NCI-H1436 treated with DMSO at 0.1 percent for 48 hours (cell line): ENCODE results near the gene PTPRG.

Experiments used
- DNase-seq: peaks from one replicate; lab custom pipeline; 2025; lab: John Stamatoyannopoulos, UW

The PTPRG gene

DNA sequence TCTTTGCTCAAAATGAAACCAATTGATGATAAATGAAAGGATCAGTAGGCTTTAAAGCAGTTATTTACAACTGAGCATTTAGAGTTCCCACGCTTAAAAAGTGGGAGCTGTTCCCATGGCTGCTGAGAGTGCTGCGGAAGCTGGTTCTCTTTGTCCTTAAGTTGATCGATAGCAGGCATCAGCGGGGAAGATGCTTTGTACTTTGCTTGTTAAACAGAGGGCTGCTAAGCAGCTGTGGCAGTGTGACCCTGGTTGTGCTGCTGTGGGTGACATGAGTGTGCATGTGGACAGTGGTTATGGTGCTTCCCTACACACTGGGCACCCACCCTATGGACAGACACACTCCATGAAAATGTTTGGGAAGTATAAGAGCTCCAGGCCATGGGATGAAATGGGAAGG lies 96.3 kb downstream of the PTPRG start:
- no peak for DNase-seq

DNA sequence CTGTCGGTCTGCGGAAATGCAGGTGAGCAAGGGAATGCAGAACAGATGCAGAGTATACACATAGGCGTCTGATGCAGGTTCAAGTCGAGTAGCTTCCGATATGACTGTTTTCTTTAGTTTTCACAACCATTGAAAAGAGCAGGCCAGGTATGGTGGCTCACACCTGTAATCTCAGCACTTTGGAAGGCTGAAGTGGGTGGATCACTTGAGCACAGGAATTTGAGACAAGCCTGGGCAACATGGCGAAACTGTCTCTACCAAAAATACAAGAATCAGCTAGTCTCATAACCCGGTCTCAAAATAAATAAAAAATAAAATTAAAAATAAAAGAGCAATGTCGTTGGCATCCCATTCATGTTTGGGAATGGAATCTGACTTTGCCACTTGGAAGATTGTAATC lies 101.5 kb downstream of the PTPRG start:
- DNase-seq, result no peak

DNA sequence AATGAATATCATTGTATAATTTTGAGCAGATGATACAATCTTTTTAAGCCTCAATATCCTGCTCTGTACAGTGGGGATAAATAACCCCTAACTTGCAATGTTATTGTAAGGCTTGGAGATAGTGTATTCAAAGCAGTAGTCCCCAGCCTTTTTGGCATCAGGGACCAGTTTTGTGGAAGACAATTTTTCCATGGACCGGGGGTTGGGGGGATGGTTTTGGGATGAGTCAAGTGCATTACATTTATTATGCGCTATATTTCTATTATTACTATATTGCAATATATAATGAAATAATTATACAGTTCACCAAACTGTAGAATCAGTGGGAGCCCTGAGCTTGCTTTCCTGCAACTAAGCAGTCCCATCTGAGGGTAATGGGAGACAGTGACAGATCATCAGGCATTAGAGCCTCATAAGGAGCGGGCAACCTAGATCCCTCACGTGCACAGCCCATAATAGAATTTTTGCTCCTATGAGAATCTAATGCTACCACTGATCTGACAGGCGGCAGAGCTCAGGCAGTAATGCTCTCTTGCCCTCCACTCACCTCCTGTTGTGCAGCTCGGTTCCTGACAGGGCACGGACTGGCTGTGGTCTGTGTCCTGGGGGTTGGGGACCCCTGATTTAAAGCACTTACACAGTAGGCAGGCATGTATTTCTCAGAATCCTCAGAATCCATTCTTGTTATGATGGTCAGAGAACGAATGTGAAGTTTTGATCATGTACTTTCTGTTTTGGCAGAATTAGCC lies 102.2 kb downstream of the PTPRG start:
- no peak for DNase-seq

DNA sequence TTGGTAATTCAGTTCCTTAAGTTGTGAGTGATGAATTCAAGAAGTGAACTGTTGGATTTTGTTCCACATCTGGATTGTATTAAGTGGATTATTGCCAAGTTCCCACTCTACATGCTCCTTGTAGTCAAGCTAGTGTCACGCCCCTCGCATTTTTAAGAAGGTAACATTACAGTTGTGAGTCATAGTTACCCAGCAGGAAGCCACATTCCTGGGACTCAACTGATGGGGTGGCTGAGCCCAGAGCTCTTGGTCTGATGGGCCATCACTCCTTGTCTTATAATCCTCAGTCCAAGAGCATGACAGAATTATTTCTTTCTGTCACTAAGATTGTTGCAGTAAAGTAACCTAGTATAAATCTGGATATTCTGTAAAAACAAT lies 102.7 kb downstream of the PTPRG start:
- DNase-seq, result no peak

DNA sequence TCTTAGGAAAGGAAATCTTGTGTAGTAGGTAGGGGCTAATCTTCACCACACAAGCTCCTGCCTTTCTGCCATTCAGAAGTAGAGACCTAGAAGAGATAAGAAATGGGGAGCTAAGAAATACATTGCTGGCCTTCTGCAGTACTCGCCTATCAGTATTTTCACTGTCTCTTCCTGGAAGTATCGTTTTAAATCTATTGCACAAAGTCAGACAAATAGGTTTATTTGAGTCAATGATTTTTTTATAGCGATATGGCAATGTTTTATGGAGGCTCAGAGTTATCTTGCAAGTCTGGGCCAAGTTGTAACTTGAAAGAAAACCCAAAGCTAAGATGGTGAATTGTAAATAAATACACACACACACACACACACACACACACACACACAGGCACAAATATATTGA lies 103.8 kb downstream of the PTPRG start:
- DNase-seq, result no peak

DNA sequence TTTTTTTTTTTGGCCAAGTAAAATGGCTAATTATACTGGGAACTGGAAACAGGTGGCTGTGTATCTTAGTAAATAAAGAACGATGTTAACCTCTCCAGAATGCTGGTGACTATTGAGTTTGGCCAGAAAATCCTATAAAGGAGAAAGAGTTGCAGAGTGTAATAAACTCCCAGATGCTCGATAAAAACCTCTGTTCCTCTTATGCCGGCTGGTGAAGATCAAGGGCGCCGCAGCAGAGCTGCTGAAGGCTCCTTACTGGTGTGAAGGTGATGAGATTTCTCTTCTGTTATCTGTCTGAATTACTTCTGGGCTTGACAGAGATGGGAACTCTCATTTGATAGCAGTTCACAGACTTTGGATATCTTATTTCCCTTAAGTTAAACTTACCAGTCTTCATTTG lies 104.6 kb downstream of the PTPRG start:
- no peak for DNase-seq

DNA sequence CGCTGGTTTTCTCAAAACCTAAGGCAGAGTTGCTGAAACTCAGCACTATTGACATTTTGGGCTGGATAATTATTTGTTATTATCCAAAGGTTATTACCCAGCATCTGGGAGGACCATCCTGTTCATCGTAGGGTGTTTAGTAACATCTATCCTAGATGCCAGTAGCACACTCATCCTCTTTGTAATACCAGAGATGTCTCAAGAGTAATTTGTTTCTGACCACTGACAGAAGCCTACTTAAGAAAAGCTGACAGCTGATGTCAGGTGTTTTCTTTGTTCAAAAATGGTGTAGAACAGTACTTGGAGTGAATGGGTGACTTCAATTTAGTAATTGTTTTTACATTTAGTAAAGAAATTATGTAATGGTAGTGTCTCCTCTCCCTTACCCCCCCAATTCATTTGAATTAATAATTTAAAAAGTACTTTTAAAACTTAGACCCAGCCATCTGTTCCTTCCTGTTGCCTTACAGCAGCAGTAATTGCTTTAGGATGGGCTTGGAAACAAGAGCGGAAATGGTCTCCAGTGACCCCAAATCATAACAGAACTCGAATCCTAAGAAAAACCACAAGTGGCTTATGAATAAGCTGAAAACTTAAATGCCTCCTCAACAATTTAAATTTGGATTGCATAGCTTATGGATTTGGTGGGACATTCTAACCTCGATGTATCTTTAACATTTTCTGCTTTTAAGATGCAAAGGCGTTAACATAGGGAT lies 105.4 kb downstream of the PTPRG start:
- DNase-seq, result no peak

DNA sequence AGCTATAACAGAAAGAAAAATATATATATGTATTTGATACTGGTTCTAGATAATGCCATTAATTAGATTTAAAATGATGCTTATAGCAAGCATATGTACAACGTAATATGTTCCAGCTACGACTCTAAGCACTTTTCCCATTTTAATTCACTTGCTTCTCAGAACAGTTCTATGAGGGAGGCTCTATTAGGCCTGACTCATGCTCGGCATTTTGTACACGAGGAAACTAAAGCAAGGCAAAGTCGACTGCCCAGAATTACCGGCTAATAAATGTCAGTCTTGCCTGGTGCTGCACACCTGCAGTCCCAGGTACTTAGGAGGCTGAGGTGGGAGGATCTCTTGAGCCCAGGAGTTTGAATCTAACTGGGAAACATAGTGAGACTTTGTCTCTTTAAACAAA lies 106.0 kb downstream of the PTPRG start:
- DNase-seq, result no peak

DNA sequence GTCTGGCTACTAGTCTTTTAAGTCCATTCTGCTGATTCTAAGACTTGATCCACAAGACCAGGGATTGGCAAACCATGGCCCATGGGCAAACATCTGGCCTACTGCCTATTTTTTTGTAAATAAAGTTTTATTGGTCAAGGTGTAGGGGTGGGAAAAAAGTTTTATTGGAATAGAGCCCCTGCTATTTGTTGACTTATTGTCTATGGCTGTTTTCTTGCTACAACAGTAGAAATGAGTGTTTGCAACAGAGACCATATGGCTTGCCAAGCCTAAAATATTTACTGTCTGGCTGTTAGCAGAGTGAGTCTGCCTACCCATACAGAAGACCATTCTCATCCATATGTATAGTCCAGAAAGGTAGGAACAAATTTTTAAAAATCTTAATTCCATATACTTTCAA lies 106.4 kb downstream of the PTPRG start:
- no peak for DNase-seq

DNA sequence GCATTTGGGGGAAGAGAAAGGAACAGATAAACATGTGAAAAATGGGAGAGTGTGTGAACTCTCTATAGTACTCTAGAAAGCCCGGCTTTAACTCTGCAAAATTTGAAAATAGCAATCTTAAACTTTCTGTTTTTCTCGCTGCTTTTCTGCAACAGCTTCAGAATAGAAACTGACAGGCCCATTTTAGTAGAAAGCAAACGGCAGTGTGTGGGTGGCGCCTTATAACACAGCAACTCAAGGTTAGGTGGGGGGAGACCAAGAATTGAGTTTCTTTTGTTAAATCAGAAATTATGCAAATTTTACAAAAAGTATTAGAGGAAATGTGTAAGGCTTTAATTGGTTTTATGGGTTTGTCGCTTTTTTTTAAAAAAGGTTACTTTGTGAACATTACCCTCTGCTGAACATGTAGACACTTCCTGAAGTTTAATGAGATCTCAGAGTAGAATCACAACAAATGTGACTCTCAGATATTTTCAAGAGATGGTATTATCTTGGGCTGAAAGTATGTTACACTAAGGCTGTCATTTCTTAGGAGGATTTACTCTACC lies 107.0 kb downstream of the PTPRG start:
- DNase-seq, result no peak

DNA sequence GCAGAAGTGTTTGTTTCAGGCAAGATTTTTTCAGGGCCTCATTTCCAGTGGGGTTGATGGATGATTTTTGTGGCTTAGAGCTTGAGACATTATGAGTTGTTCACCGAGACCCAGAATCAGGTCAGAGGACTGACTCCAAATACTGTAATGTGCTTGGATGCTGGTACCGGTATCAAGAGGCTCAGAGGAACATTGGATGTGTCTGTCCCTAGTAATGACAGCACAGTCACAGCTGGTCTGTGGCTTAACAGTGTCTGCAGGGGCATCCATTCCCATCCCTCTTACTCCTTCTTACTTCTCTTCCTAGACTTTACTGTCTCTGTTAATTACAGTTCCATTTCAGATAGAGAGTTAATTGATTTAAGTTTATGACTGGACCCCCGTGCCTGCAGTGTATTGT lies 107.8 kb downstream of the PTPRG start:
- no peak for DNase-seq

DNA sequence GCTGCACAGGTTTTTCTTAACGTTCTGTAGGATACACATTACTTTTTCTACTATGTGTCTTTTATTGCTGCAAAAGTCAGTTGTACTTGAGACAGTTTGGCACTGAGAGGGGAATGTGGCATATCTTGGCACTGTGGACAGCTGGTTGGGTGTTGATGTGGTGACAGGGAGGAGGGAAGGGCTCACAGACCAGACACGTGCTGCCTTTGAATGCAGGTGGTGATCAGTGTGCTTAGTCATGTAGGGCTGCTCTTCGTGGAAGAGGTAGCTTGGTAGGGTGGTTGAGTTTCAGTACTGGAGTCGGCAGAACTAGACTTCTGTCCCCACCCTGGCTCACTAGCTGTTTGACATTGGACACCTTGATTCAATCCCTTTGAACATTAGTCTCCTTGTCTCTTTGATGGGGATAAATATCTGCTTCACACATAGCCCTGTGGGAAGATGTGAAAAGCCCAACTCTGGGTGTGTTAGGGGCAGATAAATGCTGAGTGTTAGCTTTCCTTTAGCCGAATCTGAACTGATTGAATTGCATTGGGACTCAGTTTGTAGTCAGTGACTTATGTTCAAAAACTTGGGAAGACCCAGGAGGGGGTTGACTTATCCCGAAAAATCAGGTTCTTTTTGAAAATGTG lies 108.4 kb downstream of the PTPRG start:
- no peak for DNase-seq

DNA sequence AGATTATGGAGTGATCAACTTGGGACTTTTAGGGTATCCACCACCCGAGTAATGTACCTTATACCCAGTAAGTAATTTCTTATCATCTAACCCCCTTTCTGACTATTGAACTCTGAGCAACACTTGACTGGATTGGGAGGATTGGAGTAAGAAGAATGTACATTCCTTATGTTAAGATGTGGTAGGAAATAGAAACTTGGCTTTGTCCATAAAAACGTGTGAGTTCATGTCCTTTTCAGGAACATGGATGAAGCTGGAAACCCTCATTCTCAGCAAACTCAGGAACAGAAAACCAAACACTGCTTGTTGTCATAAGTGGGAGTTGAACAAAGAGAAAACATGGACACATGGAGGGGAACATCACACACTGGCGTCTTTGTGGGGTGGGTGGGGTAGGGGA lies 112.3 kb downstream of the PTPRG start:
- no peak for DNase-seq

DNA sequence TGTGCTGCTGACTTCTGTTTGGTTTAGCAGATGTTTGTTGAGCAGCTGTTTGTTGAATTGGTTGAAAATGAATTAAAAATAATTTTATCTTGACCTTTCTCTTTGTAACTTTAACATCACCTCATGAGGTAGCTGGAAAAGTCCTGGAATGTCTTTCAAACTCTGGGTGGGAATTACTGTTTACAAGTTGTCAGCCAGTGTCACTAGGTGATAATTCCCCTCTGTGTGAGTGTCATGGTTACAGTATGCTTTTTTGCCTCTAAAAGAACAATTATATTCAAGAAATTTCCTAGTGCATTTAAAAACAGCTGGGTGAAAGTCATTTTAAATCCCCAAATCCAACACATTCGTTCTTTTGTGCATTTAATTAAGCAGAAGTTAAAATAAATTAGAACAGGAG lies 113.2 kb downstream of the PTPRG start:
- no peak for DNase-seq

DNA sequence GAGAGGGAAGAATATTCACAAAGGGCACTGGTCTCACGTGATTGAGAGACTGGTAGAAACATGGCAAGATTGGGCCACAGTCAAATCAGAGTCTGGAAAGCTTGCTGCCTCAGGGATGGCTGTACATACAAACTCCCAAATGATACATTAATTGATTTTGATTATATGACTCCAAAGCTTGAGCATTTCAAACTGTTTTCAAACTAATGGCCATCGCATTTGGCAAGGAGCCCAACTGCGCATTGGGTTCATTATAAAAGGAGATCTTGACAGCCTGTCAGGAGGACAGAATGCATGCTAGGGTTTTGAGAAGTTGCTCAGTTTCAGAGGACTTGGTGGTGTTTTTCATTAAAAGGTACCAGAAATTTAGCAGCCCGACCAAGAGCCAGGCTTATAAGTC lies 117.7 kb downstream of the PTPRG start:
- DNase-seq, result no peak

DNA sequence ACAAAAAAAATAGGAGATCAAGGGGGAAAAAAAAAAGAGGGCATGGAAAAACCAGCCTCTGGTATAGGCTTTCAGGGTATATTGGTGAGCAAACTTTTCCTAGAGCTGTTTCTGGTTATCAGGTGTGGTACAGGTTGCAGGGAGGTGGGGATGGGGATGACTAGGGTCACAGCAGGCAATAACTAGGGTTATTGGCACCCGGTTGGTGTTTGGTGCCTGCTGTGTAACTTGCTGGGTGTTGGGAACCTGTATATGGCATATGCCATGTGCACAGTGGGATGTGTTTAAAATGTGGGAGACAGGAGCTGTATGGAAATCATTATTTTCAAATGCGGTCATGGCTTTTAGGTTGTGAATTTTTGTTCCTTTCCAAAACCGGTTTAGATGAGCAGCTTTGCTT lies 119.2 kb downstream of the PTPRG start:
- no peak for DNase-seq

DNA sequence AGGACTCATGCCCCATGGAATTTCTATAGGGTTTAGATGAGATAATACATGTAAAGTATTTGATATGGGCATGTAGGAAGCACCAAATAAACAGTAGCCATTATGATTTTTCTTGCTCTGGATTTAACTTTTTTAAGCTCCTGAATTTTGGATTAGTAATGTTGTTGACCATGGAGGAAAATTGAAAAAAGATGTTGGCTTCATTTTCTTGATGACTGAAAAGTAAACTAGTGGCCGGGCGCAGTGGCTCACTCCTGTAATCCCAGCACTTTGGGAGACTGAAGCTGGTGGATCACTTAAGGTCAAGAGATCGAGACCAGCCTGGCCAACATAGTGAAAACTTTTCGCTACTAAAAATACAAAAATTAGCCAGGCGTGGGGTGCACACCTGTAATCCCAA lies 120.3 kb downstream of the PTPRG start:
- no peak for DNase-seq

DNA sequence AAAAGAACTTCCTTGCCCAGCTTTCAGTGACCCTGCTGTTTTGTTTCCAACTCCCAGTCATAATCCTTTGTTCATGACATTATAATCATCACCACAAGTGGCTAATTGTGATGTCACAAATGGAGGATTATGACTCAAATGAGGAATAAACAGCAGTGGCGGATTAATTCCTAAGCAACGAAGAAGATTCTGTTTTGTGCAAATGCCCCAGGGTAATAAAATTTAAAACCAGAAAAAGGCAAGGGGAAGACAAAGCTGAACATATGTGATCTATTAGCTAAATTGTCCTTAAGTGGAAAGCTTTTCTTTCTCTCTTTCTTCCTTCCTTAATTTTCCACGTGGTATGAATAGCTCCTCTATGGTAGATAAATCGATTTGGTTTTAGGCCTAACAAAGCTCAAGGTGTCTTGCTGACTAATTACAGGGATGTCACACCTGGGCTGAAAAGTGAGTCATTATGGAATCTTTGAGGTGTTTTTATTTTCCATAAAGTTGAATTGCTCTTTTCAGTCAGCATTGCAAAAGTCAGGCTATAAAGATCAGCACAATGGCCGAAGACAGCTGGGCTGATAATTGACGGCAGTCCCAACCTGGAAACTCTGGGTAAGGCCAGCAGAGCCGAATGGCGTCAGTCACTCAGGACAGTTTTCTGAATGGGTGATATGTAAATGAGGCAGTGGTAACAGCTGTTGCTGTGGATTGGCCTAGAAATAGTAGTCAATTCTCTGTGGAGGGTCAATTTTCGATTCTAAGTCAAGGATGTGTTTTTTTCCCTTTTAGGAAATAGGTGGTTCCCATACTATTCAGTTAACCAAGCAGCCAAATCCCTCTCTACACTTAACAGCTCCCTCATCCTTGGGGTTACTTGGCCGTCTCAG lies 121.5 kb downstream of the PTPRG start:
- peak; percentile 58 for DNase-seq

DNA sequence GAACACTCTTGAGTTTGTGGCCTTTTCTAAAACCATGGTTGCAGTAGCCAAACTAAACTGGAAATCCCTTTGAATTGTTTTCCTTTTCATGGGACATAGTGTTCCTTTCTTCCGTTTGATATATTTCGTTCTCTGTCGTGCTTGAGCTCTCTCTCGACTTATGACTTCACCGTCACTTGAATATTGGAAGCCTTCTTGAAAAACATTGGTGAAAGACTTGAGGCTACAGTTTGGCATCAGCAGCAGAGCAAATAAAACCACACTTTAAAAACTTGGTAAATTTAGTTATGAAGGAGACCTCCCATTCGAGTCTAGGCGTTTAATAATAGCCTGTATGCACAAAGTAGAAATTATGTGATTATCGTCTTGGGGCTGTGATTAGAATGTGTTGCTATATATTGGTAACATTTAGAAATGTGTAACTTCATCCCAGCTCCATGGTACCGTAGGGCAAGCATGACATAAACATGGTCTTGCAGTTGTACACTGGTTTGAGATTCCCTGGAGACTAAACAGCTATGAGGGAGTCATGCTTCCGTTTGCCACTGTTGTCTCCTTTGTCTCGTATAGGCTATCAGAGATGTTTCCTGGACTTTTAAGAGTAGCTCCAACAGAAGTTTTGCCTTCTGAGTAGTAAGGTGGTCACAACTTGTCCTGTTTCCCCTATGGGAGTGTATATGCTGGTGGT lies 122.3 kb downstream of the PTPRG start:
- DNase-seq, result no peak

DNA sequence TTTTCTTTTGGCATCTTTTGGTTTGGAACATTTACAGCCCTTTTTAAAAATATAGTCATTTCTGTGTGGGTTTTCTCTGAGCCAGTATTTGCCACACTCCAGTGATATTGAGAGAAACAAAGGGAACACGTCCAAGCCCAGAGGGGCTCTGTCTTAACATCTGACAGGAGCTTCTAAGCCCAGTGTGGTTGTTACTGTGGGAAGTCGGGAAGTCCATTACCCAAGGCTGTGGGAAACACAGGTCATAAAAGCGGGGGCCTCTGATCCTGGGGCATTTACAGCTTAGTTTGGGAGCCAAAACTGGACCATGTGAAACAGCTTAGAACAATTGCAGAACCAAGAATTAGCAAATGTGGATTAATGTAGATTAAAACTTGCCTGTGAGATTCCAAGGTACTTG lies 123.0 kb downstream of the PTPRG start:
- no peak for DNase-seq

DNA sequence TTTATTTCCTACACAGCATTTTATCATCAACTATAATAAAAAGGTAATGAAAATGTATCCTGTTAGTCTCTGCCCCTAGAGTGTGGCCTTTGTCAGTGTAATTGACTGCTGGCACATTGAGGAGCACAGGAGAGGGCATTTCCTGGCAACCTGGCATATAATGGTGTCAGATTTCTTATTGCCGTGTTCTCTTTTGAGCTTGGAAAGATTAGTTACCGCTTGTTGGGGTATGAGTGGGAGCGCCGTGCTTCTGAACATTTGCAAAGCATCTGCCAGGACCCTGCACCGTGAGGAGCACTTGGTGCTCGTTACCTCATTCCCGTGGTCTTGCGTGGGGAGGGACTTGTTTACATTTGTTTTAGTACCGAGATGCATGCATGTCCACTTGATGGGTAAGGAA lies 124.4 kb downstream of the PTPRG start:
- DNase-seq, result peak; percentile 63

DNA sequence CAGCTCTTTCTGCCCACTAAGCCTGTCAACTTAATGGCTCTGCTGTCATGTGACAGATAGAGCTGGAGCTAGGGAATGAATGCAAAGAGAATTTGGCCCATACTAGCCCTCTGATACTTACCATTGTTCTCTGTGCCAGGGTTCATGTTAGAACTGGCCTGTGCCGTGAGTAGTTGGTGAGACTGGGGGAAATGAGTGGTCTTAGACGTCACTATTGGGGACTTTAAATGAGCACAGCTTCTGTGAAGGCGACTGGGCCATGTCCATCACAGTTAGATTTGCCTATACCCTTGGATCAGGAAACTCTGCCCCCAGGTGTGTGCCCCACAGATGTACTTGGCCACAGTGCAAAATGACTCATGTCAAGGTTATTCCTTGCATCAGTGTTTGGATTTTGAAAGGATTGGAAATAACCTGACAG lies 124.9 kb downstream of the PTPRG start:
- no peak for DNase-seq
